GM19455 (cell line): ENCODE data around the gene ABR.
"Not testable (repeated sequence)": the region's sequence is repeated elsewhere in the genome, so short reads cannot be mapped to it uniquely, and the experiment has no call there.

Source experiments
- ATAC-seq: cut with Tn5 transposase; IDR thresholded peaks from one replicate; pipeline ENCODE4 v1.9.1; 2021; ENCODE audit not compliant: unreplicated experiment

The ABR gene

DNA sequence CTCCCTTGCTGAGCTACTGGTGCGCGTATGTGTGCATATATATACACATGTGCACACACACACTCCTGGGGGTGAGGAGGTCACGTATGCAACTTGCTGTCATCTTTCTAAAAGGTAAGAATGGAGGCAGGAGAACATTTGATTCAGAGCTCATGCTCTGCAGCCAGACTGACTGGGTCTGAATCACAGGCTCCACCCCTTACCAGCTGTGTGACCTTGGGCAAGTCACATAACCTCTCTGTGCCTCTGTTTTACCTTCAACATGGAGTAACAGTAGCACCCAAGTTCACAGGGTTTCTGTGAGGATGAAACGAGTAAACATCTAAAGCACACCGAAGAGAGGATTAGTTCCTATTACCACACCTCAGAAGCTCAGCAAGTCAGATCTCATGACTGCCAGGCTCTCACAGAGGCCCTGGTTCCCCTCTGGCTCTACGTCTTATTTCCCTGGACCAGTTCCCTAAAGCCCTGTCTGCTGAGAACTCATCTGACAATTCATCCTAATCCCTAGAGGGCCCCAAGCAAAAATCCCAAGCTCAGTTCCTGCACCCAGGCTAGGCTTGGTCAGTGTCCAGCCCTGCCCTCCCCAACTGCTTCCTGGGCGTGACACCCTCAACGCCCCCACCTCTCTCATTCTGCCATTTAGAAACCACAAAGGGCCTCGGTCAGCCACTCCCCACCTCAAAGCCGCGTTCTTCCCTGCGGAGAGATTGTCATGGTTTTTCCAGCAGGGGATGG, 28.7 kb downstream of the ABR start:
- no peak for ATAC-seq

DNA sequence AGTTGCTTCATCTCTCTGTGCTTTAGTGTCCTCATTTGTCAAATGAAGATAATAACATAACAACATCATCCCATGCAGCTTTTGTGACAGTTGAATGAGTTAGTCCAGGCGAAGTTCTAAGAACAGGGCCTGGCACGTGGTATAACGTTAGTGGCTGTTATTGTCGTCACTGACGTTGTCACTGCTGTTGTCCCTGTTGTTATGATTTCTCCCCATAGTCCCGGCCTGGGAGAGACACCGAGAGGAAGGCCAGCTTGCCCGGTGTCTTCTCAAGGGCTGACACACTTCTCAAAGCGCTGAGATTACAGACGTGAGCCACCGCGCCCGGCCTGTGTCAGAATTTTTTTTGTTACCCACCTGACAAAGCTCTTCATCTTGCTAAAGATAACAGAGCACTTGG, 29.9 kb downstream of the ABR start:
- no peak for ATAC-seq

DNA sequence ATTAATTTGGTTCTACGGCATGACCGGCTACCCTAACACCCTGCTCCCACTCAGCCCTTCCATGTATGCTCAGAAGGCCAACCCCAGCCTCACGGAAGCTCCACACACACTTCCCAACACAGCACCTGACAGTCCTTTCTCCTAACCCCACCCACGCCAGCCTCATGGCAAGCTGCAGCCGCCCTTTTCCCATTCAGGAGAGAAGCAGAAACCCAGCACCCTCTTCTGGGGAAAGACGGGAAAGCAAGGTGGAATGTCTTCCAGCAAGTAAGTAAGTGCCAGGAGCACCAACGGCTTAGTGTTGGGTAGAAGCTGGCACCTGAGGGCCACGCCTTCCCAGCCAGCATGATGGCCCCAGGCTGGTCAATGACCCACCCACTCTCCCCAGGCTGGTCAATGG, 32.1 kb downstream of the ABR start:
- no peak for ATAC-seq

DNA sequence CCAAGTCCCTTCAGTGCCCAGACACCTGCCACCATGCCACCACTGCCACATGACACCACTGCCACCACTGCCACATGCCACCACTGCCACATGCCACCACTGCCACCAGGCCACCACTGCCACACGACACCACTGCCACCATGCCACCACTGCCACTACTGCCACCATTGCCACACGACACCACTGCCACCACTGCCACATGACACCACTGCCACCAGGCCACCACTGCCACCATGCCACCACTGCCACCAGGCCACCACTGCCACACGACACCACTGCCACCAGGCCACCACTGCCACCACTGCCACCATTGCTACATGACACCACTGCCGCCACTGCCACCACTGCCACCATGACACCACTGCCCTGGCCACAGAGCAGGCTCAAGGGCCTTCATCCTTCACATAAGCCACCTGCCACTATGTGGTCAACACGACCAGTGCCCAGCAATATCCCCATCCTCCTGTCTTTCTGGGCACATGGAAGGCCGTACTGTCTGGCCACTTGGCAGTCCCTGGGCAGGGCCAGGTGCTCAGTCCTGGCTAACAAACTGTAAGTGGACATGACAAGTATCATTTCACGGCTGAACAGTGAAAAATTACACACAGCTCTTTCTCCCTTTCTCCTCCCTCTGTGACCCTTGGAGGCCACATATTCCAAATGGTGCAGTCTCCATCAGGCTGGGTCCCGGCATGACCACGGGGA, 33.1 kb downstream of the ABR start:
- ATAC-seq, result no peak

DNA sequence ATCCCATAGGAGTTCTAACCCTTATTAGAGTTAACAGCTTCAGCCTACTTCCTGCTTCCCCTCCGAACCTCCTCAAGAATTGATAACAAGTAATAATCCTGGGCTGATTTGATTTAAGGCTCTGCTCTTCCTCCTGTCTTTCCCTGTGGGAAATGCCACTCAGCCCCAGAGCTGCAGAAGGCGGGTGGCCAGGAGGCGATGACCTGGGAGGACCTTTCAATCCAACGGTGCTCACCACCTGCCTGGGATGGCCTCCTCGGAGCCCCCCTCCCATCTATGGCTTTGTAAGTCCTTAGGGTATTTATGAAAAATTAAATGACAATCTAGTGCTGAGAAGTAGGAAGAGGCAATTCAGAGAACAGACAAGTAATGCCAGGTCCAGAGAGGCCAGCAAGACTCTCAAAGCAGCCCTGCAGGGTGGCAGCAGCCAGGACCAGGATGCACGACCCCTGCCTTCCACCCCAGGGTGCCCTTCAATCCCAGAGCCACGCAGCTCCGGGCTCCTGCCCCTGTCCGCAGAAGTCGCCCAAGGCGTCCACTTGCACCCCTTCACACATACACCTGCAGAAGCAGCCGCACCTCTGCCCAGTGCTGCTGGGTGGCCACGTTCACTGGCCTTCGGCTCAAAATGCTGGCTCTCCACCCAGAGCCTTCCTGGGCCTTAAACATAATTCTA, 34.3 kb downstream of the ABR start:
- ATAC-seq, result no peak

DNA sequence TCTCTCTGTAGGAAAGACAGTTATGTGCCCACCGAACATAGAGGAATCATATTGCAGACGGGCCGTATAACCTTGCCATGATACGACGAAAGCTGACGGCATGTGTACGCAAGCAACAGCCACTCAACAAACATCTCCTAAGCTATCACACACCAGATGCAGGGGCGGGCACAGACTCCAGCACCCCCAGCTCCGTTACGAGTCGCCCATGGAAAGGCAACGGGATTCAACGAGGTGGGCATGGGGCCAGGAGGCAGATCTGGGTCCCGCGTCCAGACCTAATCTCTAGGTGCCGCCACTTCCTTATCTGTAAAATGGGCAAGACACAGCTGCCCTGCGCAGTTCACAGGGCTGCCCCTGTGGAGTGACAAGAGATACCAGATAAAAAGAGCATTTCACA, 35.6 kb downstream of the ABR start:
- no peak for ATAC-seq

DNA sequence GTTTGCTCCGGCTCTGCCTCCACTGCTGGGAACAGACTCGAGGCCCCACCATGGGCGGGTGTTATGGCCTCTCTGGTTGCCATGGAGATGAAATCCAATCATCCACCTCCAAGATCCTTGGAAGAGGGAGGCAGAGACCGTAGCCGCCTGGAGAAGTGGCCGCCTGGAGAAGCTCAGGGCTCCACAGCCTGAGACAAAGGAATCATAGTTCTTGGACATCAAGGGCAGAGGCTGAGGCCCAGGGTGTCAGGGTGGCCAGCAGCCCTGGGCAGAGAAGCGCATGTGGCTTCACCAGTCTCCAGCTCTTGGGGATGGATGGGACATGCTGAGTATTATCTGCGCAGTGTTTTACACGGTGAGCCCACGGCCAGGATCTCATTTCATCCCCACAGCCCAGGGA, 36.2 kb downstream of the ABR start:
- no peak for ATAC-seq

GRCh38 chr17:1142561-1142971, 37.2 kb downstream of the ABR start:
- no peak for ATAC-seq

DNA sequence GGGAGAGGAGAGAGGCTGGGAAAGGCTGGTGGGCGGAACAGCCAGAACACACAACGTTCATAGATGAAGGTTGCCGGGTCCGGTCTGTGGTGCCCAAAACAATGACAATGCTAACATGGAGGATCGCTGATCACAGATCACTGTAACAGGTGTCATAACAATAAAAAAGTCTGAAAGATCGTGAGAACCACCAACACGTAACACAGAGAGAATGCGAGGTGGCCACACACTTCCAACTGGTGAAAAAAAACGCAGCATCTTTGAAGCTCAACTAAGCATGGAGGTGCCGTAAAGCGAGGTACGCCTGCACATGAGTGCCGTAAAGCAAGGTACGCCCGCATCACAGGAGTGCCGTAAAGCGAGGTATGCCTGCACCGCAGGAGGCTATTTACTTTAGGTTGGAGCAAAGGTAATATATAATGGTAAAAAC, 42.3 kb downstream of the ABR start:
- ATAC-seq, result no peak

DNA sequence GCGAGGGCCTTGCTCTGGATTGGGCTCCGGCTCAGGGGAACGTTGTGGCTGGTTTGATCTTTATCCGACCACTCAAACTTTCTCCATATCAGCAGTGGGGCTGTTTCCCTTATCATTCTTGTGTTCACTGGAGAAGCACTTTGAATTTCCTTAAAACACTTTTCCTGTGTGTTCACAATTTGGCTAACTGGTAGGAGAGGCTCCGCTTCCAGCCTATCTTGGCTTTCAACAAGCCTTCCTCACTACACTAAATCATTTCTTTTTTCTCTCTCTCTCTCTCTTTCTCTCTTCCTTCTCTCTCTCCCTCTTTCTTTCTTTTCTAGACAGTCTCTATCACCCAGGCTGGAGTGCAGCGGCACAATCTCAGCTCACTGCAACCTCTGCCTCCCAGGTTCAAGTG, 43.0 kb downstream of the ABR start:
- ATAC-seq, result no peak

DNA sequence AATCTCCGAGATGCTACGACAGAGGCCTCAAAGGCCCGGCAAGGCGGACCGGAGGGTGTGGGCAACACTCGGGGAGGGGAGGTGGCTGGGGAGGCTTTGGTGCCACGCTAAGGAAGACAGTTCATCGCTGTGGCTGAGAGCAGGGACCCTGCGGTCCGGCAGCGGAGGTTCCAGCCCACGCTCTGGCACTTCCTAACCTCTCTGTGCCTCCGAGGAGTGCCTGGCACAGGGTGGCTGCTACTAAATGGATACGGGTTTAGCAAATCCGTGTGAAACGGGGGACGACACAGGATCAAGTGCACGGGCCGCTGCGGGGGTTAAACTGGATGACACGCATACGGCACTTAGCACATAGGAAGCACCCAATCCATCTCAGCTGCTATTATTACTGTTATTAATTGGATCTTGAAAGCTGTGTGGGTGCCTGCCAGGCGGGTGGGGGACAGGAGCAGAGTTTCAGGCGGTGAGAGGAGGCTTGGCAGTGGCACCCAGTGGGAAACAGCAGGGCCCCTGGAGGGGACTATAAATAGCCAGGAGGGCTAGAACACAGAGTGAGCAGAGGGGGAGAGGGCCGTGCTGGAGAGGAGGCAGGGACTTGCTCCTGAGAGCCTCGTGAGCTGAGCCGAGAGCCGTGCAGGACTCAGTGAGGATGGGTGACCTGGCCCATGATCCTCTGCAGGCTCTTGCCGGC, 45.0 kb downstream of the ABR start:
- no peak for ATAC-seq

DNA sequence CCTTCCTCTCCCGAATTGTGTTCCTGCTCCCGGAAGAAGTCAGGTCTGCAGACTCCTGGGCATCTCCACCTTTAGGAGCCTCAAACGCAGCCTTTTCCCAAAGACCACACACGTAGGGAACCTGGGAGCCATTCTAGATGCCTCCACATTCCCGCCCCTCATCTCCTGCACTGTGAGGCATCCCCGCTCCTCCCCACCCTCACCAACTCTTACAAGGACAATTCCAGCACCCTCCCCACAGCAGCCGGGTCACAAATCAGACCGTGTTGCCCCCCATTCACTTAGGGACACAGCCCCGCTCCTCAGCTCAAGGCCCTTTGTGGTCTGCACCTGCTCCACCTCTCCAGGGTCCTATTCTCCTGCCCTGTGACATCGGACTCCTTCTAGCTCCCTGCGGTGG, 49.6 kb downstream of the ABR start:
- no peak for ATAC-seq

DNA sequence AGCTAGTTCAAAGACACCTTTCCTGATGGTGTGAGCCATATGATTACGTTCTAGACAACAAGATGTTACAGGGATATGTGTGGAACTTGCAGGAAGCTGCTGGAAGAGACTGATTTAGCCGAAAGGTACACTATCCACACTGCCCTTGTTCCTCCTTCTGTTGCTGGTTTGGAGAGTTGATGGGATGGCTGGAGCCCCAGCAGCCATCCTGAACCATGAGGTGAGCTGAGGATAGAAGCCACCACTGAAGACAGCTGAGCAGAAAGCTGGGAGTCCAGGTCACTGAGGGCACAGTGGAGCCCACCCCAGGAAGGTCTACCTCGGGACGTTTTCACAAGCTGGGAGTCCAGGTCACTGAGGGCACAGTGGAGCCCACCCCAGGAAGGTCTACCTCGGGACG, 51.3 kb downstream of the ABR start:
- not testable (repeated sequence) for ATAC-seq

DNA sequence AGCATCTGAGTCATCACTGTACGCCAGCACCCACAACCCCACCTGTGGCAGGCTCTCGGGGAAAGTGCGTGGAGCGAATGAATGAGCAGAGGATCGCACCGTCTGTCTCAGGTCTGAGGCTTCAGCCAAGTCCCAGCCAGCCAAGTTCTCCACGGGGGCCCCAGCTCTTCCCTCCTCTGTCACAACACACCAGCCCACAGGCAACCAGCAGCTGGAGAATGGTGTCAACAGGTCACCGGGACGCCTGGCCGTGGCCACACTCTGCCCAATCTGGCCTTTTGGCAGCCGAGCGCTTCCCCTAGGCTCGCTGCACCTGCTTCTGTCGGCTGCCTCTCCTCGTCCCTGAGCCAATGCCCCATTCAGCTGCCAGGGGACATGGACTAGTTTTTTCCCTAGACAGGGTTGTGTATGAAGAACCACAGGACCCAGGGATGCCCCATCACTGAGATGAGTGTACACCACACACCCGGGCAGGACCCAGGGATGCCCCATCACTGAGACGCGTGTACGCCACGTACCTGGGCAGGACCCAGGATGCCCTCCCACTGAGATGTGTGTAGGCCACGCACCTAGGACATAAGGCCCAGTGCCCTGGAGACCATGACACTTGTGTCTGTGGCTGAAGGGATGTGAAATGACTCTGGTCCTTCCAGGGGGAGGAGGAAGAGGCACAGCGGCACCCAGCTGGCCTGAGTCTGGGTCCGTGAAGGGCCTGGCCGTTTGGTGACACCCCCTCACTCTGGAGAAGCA, 52.8 kb downstream of the ABR start:
- ATAC-seq, result no peak

DNA sequence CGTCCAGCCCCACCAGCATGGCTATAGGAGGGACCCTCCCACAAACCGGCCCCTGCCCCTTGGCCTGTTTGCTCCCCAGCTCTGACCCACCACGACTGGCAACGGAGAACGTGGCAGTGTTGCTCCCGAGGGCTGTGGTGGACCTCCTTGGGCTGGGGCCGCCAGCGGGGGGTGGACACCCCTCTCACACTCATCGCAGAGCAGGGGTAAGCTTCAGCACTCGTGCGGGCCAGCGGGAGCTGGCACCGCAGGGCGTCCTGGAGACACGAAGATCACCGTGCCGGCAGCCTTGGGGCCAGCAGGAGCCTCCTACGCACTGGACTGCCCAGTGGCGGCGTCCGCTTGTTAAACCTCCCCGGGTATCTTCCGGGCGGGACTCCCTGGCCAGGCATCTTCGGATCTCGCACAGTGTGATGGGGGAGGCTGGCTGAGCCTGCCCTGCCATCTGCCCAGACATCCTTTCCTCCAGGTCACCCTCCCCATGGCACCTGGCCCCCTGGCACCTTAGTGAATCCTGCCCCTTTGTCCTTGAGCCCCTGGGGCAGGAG, 53.5 kb downstream of the ABR start:
- ATAC-seq, result no peak

DNA sequence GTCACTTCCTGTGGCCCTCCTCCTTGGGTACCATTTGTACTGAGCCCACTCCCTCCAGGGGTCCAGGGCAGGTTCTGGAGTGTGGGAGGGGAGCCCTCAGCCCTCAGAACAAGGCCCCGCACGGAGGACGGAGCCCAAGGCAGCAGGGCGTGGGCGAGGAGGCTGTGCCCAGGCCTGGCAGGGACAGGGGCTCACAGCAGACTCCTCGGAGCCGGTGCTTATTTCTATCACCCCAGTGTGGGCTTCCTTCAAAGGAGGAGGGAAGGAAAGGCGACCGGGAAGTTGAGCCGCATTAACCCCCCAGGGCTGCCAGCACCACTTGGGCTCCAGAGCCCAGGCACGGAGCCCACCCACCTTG, 54.0 kb downstream of the ABR start:
- no peak for ATAC-seq

GRCh38 chr17:1124896-1125787, 54.6 kb downstream of the ABR start:
- ATAC-seq, result no peak

GRCh38 chr17:1123921-1124715, 55.7 kb downstream of the ABR start:
- no peak for ATAC-seq

DNA sequence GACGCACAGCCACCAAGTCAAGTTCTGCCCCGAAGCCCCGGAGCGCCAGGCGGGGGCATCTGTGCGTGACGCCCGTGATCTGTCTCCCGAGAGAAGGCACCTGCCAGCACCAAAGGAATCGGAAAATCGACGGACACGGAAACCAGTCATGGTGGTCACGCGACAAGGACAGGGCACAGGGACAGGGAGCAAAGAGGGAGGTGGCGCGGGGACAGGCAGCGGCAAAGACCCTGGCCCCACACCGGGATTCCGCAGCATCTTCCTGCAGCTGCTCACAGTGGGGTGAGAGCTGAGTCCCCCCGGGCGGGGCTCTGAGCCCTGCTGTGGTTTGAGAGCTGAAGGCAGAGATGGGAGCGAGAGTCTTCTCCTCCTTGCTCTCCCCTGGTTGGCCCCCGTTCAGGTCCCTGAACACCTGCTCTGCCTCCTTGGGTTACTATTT, 56.4 kb downstream of the ABR start:
- no peak for ATAC-seq
